Uterus (tissue), 4 donors: Measurements from ENCODE around the gene CAPN11. TPM values are rescaled to one million over a fixed set of nuclear protein-coding genes. Genes with fewer than 3 reads are reported as not detected.

Experiments
- DNase-seq, 2 donors: peaks; one replicate each; pipeline ENCODE4 v3.0.0-alpha.2; 2019 to 2020
- H3K27ac ChIP-seq, 2 donors: fragments of 200-600 bp; sonication (generic); 1 replicate in 1 of 2; 2 replicates in 1 of 2; pipeline ENCODE4 v1.5.1; 2016 to 2018
- H3K27me3 ChIP-seq, 2 donors: fragments of 200-600 bp; sonication (generic); one replicate each; pipeline ENCODE4 v1.5.1; 2018 to 2019; ENCODE audit warnings: control low read depth in 1 of 2
- H3K36me3 ChIP-seq, 2 donors: fragments of 200-600 bp; sonication (generic); one replicate each; pipeline ENCODE4 v1.5.1; 2019; ENCODE audit warnings: control low read depth in 1 of 2
- H3K4me1 ChIP-seq, 2 donors: fragments of 200-600 bp; sonication (generic); one replicate each; pipeline ENCODE4 v1.5.1; 2018 to 2019; ENCODE audit warnings: control low read depth in 1 of 2
- H3K4me3 ChIP-seq, 2 donors: fragments of 200-600 bp; sonication (generic); 1 replicate in 1 of 2; 2 replicates in 1 of 2; pipeline ENCODE4 v1.5.1; 2018 to 2019; ENCODE audit warnings: mild to moderate bottlenecking in 1 of 2
- H3K9me3 ChIP-seq, 2 donors: fragments of 200-600 bp; sonication (generic); one replicate each; pipeline ENCODE4 v1.5.1; 2019; ENCODE audit warnings: control low read depth in 1 of 2
- POLR2A ChIP-seq, 2 donors: fragments of 450-650 bp; IDR thresholded peaks; one replicate each; pipeline ENCODE4 v1.6.1; 2016; ENCODE audit warnings: antibody characterized with exemption in 2 of 2, mild to moderate bottlenecking in 1 of 2, moderate library complexity in 1 of 2
- intact Hi-C: fragments of 100-400 bp; cut with DNase I; formaldehyde crosslinking; loops from one replicate; pipeline ENCODE4 v1.15.1; 2023; ENCODE audit warnings: low total_unique reads
- total RNA-seq, 4 donors: library from RNA; depleted of rRNA in 3 of 4; stranded (reverse); fragments of >200 nt in 3 of 4; gene quantifications; one replicate each; pipeline versions ENCODE4 v1.1.0 to v1.2.4, GENCODE V29; 2014 to 2023
- TF ChIP-seq, protein P1 (sequence below), 4 experiments: fragments of 200-600 bp in 2 of 4; fragments of 450-650 bp in 2 of 4; sonication (generic) in 2 of 4; IDR thresholded peaks; one replicate each; pipeline ENCODE4 v1.5.1; 2016 to 2019; ENCODE audit warnings: antibody characterized with exemption in 4 of 4, mild to moderate bottlenecking in 2 of 4, moderate library complexity in 1 of 4
- donor health status: DM: yes; HTN: yes; CAD: no.

Gene CAPN11
- total RNA-seq, 4 donors from 2014 or later: 1.5 TPM; not detected in 3

DNA sequence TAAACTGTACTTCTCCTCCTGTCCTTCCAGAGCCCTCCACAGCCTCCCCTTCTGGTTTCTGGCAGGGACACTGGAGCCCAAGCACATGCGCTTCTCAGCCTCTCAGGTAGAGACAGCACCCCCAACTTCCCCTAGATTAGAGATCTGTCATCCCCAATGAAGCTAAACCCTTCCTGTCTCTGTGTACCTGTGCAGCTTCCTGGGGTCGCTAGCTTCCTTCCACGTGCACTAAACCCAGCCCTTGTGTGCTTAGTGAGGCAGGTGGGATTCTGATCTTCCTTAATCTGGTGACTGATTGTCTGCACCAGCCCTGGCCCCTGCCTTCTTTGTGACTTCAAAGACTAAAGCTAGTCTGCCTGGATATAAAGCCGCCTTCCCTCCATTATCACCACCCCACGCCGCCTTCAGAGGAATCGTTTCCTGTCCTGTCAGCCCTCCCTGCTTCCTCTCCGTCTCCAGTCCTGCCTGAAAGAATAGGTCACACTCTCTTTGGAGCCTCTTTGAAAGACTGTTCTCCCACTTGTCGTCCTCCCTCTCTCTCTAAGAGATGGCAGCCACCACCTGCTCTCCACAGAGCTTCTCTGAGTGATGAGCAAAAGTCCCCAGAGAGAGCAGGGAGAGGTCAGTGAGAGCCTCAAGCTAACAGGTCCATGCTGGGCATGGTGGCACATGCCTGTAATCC is 27.5 kb downstream of the CAPN11 start:
- H3K4me3 ChIP-seq: no peak overlapping the region

DNA sequence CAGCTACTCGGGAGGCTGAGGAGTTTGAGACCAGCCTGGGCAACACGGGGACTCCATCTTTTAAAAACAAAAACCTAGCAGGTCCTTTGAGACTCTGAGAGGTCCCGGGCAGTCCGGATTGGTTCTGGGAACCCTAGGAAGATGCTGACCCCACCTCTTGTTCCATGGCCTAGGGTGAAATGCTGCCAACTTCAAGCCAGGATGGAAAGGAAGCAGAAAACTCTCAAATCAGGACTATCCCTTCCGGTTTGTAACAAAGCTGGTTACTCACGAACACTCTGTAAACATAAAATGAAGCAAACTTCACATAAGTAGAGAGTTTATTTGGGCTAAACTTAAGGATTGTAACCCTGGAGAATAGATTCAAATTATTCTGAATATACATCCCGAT is 28.0 kb downstream of the CAPN11 start:
- no peaks in the 10 kb centered on the region for H3K4me1 ChIP-seq
- no peak overlapping the region for H3K4me3 ChIP-seq
- no peaks in the 10 kb centered on the region for H3K36me3 ChIP-seq
- DNase-seq: no peak
- H3K27me3 ChIP-seq: no peaks in the 10 kb centered on the region
- no peaks in the 10 kb centered on the region for H3K9me3 ChIP-seq
- intact Hi-C loops: no loop called here
- H3K27ac ChIP-seq: peak overlapping the region in 1 of 2 donors; percentile 41
- no peak for TF ChIP-seq POLR2A (IDR thresholded peaks at IDR 0.05)
- TF ChIP-seq, protein P1, sequence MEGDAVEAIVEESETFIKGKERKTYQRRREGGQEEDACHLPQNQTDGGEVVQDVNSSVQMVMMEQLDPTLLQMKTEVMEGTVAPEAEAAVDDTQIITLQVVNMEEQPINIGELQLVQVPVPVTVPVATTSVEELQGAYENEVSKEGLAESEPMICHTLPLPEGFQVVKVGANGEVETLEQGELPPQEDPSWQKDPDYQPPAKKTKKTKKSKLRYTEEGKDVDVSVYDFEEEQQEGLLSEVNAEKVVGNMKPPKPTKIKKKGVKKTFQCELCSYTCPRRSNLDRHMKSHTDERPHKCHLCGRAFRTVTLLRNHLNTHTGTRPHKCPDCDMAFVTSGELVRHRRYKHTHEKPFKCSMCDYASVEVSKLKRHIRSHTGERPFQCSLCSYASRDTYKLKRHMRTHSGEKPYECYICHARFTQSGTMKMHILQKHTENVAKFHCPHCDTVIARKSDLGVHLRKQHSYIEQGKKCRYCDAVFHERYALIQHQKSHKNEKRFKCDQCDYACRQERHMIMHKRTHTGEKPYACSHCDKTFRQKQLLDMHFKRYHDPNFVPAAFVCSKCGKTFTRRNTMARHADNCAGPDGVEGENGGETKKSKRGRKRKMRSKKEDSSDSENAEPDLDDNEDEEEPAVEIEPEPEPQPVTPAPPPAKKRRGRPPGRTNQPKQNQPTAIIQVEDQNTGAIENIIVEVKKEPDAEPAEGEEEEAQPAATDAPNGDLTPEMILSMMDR (IDR thresholded peaks at IDR 0.05): no peak

More for the DNA sequence above, 27.5 kb downstream of the CAPN11 start:
- H3K36me3 ChIP-seq: no peaks in the 10 kb centered on the region
- intact Hi-C loops: no loop called here
- H3K27ac ChIP-seq: peak overlapping the region in 1 of 2 donors; percentile 41
- H3K27me3 ChIP-seq: no peaks in the 10 kb centered on the region
- TF ChIP-seq, protein P1 (IDR thresholded peaks at IDR 0.05): no peak
- no peak for TF ChIP-seq POLR2A (IDR thresholded peaks at IDR 0.05)
- H3K9me3 ChIP-seq: no peaks in the 10 kb centered on the region
- DNase-seq: no peak
- H3K4me1 ChIP-seq: no peaks in the 10 kb centered on the region

DNA sequence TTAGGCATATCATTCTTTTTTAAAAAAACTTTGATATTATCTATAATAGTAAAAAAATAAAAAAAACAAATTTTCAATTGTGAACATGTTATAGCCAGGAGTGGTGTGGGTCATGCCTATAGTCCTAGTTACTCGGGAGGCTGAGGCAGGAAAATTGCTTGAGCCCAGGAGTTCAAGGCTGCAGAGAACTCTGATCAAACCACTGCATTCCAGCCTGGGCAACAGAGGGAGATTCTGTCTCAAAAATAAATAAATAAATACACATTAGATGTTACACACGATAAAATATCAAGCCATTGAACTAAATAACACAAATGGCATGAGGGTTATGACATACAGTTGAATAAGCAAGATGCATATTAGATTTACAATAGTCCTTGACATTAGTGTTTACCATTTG is 30.2 kb downstream of the CAPN11 start:
- TF ChIP-seq POLR2A (IDR thresholded peaks at IDR 0.05): no peak
- TF ChIP-seq, protein P1 (IDR thresholded peaks at IDR 0.05): no peak
- Histone ChIP-seq H3K27me3 (no peaks in the 10 kb centered on the region), H3K4me3 (no peak overlapping the region), H3K4me1 (no peaks in the 10 kb centered on the region), H3K36me3 (no peaks in the 10 kb centered on the region), H3K27ac (no peak overlapping the region), H3K9me3 (no peaks in the 10 kb centered on the region)
- intact Hi-C loops: no loop called here
- no peak for DNase-seq

DNA sequence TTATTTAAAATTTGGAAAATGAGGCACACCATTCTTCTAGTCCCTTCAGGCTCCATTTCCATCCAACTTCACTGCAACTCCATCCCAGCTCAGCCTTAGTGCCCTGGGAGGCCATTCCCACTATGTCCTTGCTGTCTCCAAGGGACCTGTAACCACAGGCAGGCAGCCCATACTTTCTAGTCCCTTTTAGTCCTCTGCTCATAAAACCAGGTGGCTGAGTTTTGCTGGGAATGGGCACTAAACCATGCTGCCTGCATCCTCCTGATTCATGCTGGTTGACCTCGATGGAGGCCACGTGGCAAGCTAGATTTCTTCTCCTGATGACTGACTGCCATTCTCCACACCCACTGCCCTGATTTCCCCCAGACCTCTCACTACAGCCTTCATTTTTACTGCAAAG is 30.6 kb downstream of the CAPN11 start:
- H3K4me3 ChIP-seq: no peak overlapping the region
- intact Hi-C loops: no loop called here
- H3K9me3 ChIP-seq: no peaks in the 10 kb centered on the region
- H3K27me3 ChIP-seq: no peaks in the 10 kb centered on the region
- H3K4me1 ChIP-seq: no peaks in the 10 kb centered on the region
- DNase-seq: no peak
- H3K27ac ChIP-seq: no peak overlapping the region
- TF ChIP-seq, protein P1 (IDR thresholded peaks at IDR 0.05): no peak
- no peak for TF ChIP-seq POLR2A (IDR thresholded peaks at IDR 0.05)
- no peaks in the 10 kb centered on the region for H3K36me3 ChIP-seq

DNA sequence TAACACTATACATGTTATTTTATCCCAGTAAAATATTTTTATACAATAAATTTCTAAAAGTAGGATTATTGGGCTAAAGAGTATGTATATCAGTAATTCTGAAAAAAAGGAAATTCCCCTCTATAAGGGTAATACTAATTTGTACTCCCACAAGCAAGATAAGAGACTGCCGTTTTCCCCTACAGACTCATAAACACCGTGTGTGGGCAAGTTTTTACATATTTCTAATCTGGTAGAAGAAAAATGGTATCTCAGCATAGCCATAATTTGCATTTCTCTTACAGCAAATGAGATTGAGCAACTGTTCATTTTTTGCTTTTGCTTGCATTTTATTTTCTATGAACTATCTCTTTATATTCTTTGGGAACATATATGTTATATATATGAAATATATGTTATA is 32.1 kb downstream of the CAPN11 start:
- H3K4me1 ChIP-seq: no peaks in the 10 kb centered on the region
- no peak overlapping the region for H3K27ac ChIP-seq

More for the DNA sequence above, 32.1 kb downstream of the CAPN11 start:
- H3K9me3 ChIP-seq: no peaks in the 10 kb centered on the region
- TF ChIP-seq, protein P1 (IDR thresholded peaks at IDR 0.05): no peak
- no peak for TF ChIP-seq POLR2A (IDR thresholded peaks at IDR 0.05)
- H3K4me3 ChIP-seq: no peak overlapping the region
- intact Hi-C loops: no loop called here
- H3K27me3 ChIP-seq: no peaks in the 10 kb centered on the region
- no peaks in the 10 kb centered on the region for H3K36me3 ChIP-seq
- no peak for DNase-seq
